Measurements from ENCODE around the gene SNX1.
A peak's percentile ranks its signal among the peaks of the same experiment; 100 is the strongest.
"Not testable (repeated sequence)": the region's sequence is repeated elsewhere in the genome, so short reads cannot be mapped to it uniquely, and the experiment has no call there.

SNX1 gene

DNA sequence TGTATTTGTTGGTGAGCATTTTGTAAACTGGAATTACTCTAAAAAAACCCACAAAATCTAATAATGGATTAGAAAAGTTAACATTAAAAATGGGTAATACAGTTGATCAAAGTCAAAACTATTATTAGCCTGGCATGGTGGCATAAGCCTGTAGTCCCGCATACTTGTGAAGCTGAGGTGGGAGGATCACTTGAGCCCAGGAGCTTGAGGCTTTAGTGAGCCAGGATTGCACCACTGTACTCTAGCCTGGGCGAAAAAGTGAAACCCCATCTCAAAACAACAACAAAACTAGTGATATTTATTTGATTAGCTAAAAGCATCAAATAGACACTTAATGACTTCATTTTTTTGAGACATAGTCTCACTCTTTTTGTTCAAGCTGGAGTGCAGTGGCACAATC is 3.6 kb downstream of the SNX1 start:
- no peak for DNase-seq (ENCODE audit: low read depth)
- no peak for TF ChIP-seq CTCF (conservative IDR thresholded peaks at IDR 0.05; ENCODE audit: low read length)
- H3K4me3 ChIP-seq (ENCODE audit: low read length) = no peak overlapping the region

GRCh38 chr15:64100958-64101357 is 5.2 kb downstream of the SNX1 start:
- no peak for TF ChIP-seq CTCF (conservative IDR thresholded peaks at IDR 0.05; ENCODE audit: low read length)
- no peak overlapping the region for H3K4me3 ChIP-seq (ENCODE audit: low read length)
- DNase-seq (ENCODE audit: low read depth) = no peak

GRCh38 chr15:64102497-64102896 is 6.7 kb downstream of the SNX1 start:
- no peak overlapping the region for H3K4me3 ChIP-seq (ENCODE audit: low read length)
- DNase-seq (ENCODE audit: low read depth) = no peak
- no peak for TF ChIP-seq CTCF (conservative IDR thresholded peaks at IDR 0.05; ENCODE audit: low read length)

DNA sequence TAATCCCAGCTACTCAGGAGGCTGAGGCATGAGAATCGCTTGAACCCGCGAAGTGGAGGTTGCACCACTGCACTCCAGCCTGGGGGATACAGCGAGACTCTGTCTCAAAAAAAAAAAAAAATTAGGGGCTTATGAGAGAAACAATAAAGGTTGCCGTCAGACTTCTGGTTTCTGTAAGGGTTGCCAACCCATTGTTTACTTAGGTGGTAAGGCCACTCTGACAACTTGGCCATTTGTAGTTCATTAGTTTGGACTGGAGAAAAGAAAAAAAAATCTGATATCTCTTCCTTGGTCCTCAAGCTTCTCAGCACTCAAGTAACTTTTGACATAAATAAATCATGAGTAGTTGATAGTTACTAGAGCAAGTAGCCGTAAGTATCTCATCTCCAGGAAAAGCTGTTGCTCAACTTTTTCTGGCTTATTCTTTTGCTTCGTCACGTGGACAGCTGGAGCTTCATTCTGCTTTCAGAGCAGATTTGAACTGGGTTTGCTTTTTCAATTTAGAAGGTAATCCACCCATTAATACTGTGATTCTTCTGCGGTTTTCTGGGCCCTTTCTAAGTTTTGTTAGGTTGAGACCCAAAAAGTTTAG is 9.4 kb downstream of the SNX1 start:
- TF ChIP-seq CTCF (conservative IDR thresholded peaks at IDR 0.05; ENCODE audit: low read length) = no peak
- peak; percentile 67 for DNase-seq (ENCODE audit: low read depth)

DNA sequence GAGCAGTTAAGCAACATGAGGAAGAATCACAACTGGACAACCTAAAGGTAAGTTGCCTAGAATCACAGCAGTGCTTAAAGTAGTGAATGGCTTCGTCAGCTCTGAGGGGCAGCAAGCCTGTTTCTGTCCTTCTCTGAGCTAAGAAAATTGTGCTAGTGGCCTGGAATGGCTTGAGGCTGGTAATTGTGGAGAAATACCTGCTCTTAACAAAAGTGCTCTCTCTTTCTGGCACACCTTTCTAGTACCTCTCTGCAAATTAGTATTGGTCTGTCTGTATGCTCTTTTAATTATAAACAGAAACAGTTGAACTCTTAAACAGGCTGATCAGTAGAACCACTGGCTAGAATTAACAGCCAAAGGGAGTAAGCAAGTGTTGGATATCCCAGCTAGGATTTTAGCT is 11.6 kb downstream of the SNX1 start:
- no peak for TF ChIP-seq CTCF (conservative IDR thresholded peaks at IDR 0.05; ENCODE audit: low read length)
- no peak for DNase-seq (ENCODE audit: low read depth)
- no peak overlapping the region for H3K4me3 ChIP-seq (ENCODE audit: low read length)

More for the DNA sequence above, 9.4 kb downstream of the SNX1 start:
- no peak overlapping the region for H3K4me3 ChIP-seq (ENCODE audit: low read length)

DNA sequence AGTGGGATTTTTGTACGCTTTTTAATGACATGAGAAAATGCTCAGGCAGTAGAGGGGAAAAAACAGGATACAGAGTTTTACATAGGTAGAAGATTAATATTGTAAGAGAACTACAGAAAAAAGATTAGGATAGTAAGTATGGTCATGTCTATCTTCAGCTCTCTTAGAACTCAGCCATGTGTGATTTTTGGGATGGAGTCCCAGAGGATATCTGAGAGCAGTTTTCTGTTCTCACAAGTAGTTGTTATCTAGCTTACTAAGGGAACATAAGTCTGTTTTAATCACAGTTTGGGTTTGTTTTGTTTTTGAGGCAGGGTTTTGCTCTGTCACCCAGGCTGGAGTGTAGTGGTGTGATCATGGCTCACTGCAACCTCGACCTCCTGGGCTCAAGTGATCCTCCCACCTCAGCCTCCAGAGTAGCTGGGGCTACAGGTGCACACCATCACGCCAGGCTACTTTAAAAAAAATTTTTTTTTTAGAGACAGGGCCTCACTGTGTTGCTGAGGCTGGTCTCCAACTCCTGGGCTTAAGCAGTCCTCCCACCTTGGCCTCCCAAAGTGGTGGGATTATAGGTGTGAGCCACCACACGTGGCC is 14.4 kb downstream of the SNX1 start:
- H3K4me3 ChIP-seq (ENCODE audit: low read length) = not testable (repeated sequence)

DNA sequence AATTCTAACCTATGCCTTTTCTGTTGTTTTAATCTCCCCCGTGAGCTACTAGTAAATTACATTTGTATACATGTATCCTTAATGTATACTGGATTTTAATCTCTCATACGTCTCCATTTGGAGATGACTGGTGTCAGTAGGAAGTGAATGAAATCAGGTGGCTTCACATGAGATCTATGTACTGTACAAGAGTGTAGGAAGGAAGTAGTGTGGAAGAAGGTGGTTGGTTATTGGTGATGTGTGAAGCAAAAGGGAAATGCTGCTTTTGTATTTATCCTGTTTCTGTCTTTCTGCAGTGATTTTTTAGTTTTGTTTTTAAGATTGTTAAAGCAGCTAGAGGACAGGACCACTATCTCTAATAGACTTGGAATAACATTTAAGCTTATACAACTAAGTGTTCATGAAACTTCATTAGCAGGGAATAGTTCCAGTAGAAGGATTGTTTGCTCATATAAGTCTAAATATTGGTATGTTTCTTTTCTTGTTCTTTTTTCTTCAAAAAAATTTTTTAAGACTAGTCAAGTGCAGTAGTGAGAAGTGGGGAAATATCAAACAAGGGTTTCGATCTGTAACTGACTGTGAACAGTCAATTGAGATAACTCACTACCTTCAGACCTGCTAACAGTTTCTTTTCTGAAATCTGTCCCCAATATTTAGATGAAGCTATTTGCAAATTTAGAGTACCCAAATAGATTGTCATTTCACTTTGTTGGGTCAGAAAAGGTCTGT is 15.3 kb downstream of the SNX1 start:
- DNase-seq (ENCODE audit: low read depth) = no peak
- no peak for TF ChIP-seq CTCF (conservative IDR thresholded peaks at IDR 0.05; ENCODE audit: low read length)
- H3K4me3 ChIP-seq (ENCODE audit: low read length) = no peak overlapping the region

More for the DNA sequence above, 14.4 kb downstream of the SNX1 start:
- not testable (repeated sequence) for DNase-seq (ENCODE audit: low read depth)

Measured in AG10803 (cell line).